Pancreas (tissue), 10 donors: ENCODE data around the gene ABTB2. TPM values are rescaled to one million over a fixed set of nuclear protein-coding genes. Genes with fewer than 3 reads are reported as not detected.
A peak's percentile ranks its signal among the peaks of the same experiment; 100 is the strongest.

ENCODE experiments used
- ATAC-seq, 4 donors: fragments of 200-7000 bp; cut with Tn5 transposase; one replicate each; pipeline versions ENCODE4 v1.8.0 to v1.9.1; 2020; ENCODE audit warnings: mild to moderate bottlenecking in 4 of 4, moderate library complexity in 4 of 4
- DNase-seq, 6 donors: peaks; one replicate each; pipeline ENCODE4 v3.0.0-alpha.2; 2020
- FAIRE-seq: peaks from 2 replicates; lab custom pipeline; 2012; peaks lifted over from hg19 to GRCh38; lab: Jason Lieb, UNC
- H3K27ac ChIP-seq, 4 donors: fragments of 200-600 bp; sonication (generic); 1 replicate in 3 of 4; 2 replicates in 1 of 4; pipeline versions ENCODE4 v1.5.0 to v1.8.0; 2020
- H3K27me3 ChIP-seq, 4 donors: fragments of 200-600 bp; one replicate each; pipeline ENCODE4 v1.8.0; 2021
- H3K36me3 ChIP-seq, 3 donors: fragments of 200-600 bp; sonication (generic) in 1 of 3; one replicate each; pipeline versions ENCODE4 v1.5.0 to v1.8.0; 2020 to 2021
- H3K4me1 ChIP-seq, 3 donors: fragments of 200-600 bp; one replicate each; pipeline ENCODE4 v1.8.0; 2021
- H3K4me3 ChIP-seq, 4 donors: fragments of 200-600 bp; sonication (generic) in 2 of 4; one replicate each; pipeline versions ENCODE4 v1.5.0 to v1.8.0; 2020 to 2021
- H3K9me3 ChIP-seq, 4 donors: fragments of 200-600 bp; one replicate each; pipeline ENCODE4 v1.8.0; 2021
- CTCF ChIP-seq, 4 donors: fragments of 200-600 bp; sonication (generic) in 3 of 4; IDR thresholded peaks; one replicate each; pipeline versions ENCODE4 v1.5.0 to v1.8.0; 2021; ENCODE audit warnings: antibody characterized with exemption in 4 of 4
- WGBS, 2 donors: extraction: QIAGEN DNeasy Blood & Tissue Kit; methylation state at CpG; one replicate each; pipeline ENCODE4 v1.1.7; 2013; 5-methylcytosine and 5-hydroxymethylcytosine counted together
- intact Hi-C, 3 donors: fragments of 100-400 bp; cut with DNase I; formaldehyde crosslinking; loops; one replicate each; pipeline versions ENCODE4 v1.11.1 to v1.14.2; 2022
- polyA plus RNA-seq, 2 donors: library from polyadenylated mRNA; stranded (reverse); fragments of 200-250 nt; gene quantifications; one replicate each; pipeline ENCODE4 v1.2.3, GENCODE V29; 2013
- total RNA-seq, 6 donors: library from RNA; stranded (reverse); fragmentation: NEBNext Ultra II Directional in 4 of 6; extraction: Animal tissue kit (Norgen Biotek cat#: 25700) in 4 of 6; gene quantifications; one replicate each; pipeline versions ENCODE4 v1.2.1 to v1.2.4, GENCODE V29; 2021 to 2023
- donor health status: healthy with polysubstance abuse.
- donor health status: DM: no; HTN: no; CAD: no; lungs with moderate emphysema.
- donor health status: DM: no; HTN: no; CAD: no.
- donor health status: control.
- donor health status: control.
- donor health status: Bipolar disorder and iron deficiency.
- donor health status: DM: yes; HTN: yes; CAD: no.
- donor health status: DM: no; HTN: no; CAD: no.
- donor health status: DM: no; HTN: no; CAD: no.
- donor health status: DM: yes; HTN: yes; CAD: no.

The ABTB2 gene
- total and polyA plus RNA-seq, 8 donors, result 0.63 to 4.4 (median 1.9) TPM

GRCh38 chr11:34105957-34106504, 251.8 kb downstream of the ABTB2 start:
- peak overlapping the region; percentile 80 to 91 (median 88) for H3K27ac ChIP-seq
- TF ChIP-seq CTCF (IDR thresholded peaks at IDR 0.05), result no peak
- intact Hi-C loops, result loop anchor here in 1 of 3 donors (10.0 kb wide), 1 partner anchor 51 kb away; the partner anchor contains the start of gene CAPRIN1
- peaks cover 0 to 5% (median 5%) of the 10 kb centered on the region in 3 donors for H3K4me1 ChIP-seq
- no peak for DNase-seq
- H3K27me3 ChIP-seq, result no peaks in the 10 kb centered on the region
- peak in 3 of 4 donors; percentile 4 to 7 (median 4) for ATAC-seq
- H3K9me3 ChIP-seq, result no peaks in the 10 kb centered on the region
- peaks cover 0 to 19% (median 5%) of the 10 kb centered on the region in 3 donors for H3K36me3 ChIP-seq
- WGBS, 2 donors, result 1% methylated on average over 17 of the region's 17 CpGs
- no peak for FAIRE-seq
- peak overlapping the region; percentile 61 to 94 (median 80) for H3K4me3 ChIP-seq

GRCh38 chr11:34105079-34105956, 252.5 kb downstream of the ABTB2 start, which contains the start of gene NAT10:
TSS of gene NAT10 (plus strand) at chr11:34105629. CDS start at chr11:34108226, 2,597 bp downstream.
- TF ChIP-seq CTCF (IDR thresholded peaks at IDR 0.05), result no peak
- Histone ChIP-seq H3K27ac (peak within 1 kb of the TSS; percentile 80 to 91 (median 88)), H3K4me3 (peak within 1 kb of the TSS; percentile 61 to 94 (median 80)), H3K36me3 (peaks cover 0 to 16% (median 5%) of the 10 kb centered on the region in 3 donors), H3K9me3 (no peaks in the 10 kb centered on the region), H3K4me1 (peaks cover 0 to 5% (median 5%) of the 10 kb centered on the region in 3 donors), H3K27me3 (no peaks in the 10 kb centered on the region)
- intact Hi-C loops, result loop anchor here in 1 of 3 donors (10.0 kb wide), 1 partner anchor 51 kb away; the partner anchor contains the start of gene CAPRIN1
- peak; percentile 93 to 99 (median 96) for DNase-seq
- peak; percentile 20 for FAIRE-seq
- 0 to 1% methylated on average over 49 to 55 of the region's 55 CpGs for WGBS, 2 donors
- ATAC-seq, result peak; percentile 97 to 99 (median 98)

- TF ChIP-seq CTCF (IDR thresholded peaks at IDR 0.05), result no peak
- H3K9me3 ChIP-seq, result no peaks in the 10 kb centered on the region
- WGBS, 2 donors, result 27% methylated on average over 6 of the region's 6 CpGs
- peaks cover 0 to 22% (median 5%) of the 10 kb centered on the region in 3 donors for H3K36me3 ChIP-seq
- FAIRE-seq (no peak), ATAC-seq (no peak), DNase-seq (no peak)
- H3K4me3 ChIP-seq, result peak overlapping the region; percentile 61 to 94 (median 80)
- intact Hi-C loops, result loop anchor here in 1 of 3 donors (10.0 kb wide), 1 partner anchor 50 kb away; the partner anchor contains the start of gene CAPRIN1
- peak overlapping the region; percentile 80 to 91 (median 88) for H3K27ac ChIP-seq
- H3K4me1 ChIP-seq, result peaks cover 0 to 5% (median 5%) of the 10 kb centered on the region in 3 donors
- no peaks in the 10 kb centered on the region for H3K27me3 ChIP-seq
These were observed 253.1 kb downstream of the ABTB2 start for GRCh38 chr11:34104680-34105078.

Other genes with a start within 250 kb of the ABTB2 start
- 10 to 100 TPM; 26.6 to 49.5 (median 46.2) TPM for gene CAT, start 80.9 kb upstream of the ABTB2 start, total RNA-seq
- gene CAT, start 80.9 kb upstream of the ABTB2 start, polyA plus RNA-seq, result 10 to 100 TPM; 33.3 to 53.5 TPM
- gene ELF5, start 155.8 kb upstream of the ABTB2 start, total RNA-seq, result under 1 TPM in 4 of 6 donors, not detected in 2; 0.09 to 0.46 (median 0.18) TPM
- gene ELF5, start 155.8 kb upstream of the ABTB2 start, polyA plus RNA-seq, result under 1 TPM; 0.09 to 0.15 TPM